SK-N-SH treated with all-trans-retinoic acid at 6 μM for 48 hours (cell line): ENCODE results near the gene DSCAM.

Experiments
- ATAC-seq: fragments of 200-7000 bp; cut with Tn5 transposase; 3 replicates; pipeline ENCODE4 v1.9.1; 2020; ENCODE audit warnings: mild to moderate bottlenecking, moderate library complexity
- ARNTL ChIP-seq: fragments of 450-650 bp; formaldehyde crosslinking; IDR thresholded peaks from 2 replicates; pipeline ENCODE4 v1.5.0; 2020; ENCODE audit warnings: low read depth, mild to moderate bottlenecking, moderate library complexity, borderline replicate concordance
- BACH2 ChIP-seq: fragments of 250-450 bp; sonication (Bioruptor Pico); IDR thresholded peaks from 2 replicates; pipeline ENCODE4 v1.9.0; 2021; ENCODE audit warnings: mild to moderate bottlenecking, borderline replicate concordance
- CREB5 ChIP-seq: fragments of 250-450 bp; sonication (Bioruptor Pico); IDR thresholded peaks from 2 replicates; pipeline ENCODE4 v1.5.1; 2020; ENCODE audit warnings: low read depth, mild to moderate bottlenecking, moderate library complexity
- CSDC2 ChIP-seq: fragments of 250-450 bp; sonication (Bioruptor Pico); IDR thresholded peaks from 2 replicates; pipeline ENCODE4 v1.5.0; 2020; ENCODE audit warnings: mild to moderate bottlenecking, moderate library complexity
- CSRNP3 ChIP-seq: fragments of 250-450 bp; sonication (Bioruptor Pico); IDR thresholded peaks from 2 replicates; pipeline ENCODE4 v1.5.1; 2021; ENCODE audit warnings: mild to moderate bottlenecking, moderate library complexity
- ESRRG ChIP-seq: fragments of 250-450 bp; sonication (Bioruptor Pico); IDR thresholded peaks from 2 replicates; pipeline ENCODE4 v1.6.1; 2021; ENCODE audit warnings: mild to moderate bottlenecking
- GLIS3 ChIP-seq: fragments of 250-450 bp; sonication (Bioruptor Pico); IDR thresholded peaks from 2 replicates; pipeline ENCODE4 v1.5.0; 2020; ENCODE audit warnings: mild to moderate bottlenecking, moderate library complexity
- ISL1 ChIP-seq: fragments of 250-450 bp; sonication (Bioruptor Pico); IDR thresholded peaks from 2 replicates; pipeline ENCODE4 v2.1.2; 2022; ENCODE audit warnings: mild to moderate bottlenecking, moderate library complexity
- OSR1 ChIP-seq: fragments of 250-450 bp; sonication (Bioruptor Pico); IDR thresholded peaks from 2 replicates; pipeline ENCODE4 v1.8.0; 2022; ENCODE audit warnings: moderate library complexity, mild to moderate bottlenecking, inconsistent platforms
- POU6F1 ChIP-seq: fragments of 250-450 bp; sonication (Bioruptor Pico); IDR thresholded peaks from 2 replicates; pipeline ENCODE4 v1.8.0; 2021; ENCODE audit warnings: low read depth, mild to moderate bottlenecking, moderate library complexity, borderline replicate concordance
- PPARA ChIP-seq: fragments of 250-450 bp; sonication (Bioruptor Pico); IDR thresholded peaks from 2 replicates; pipeline ENCODE4 v1.5.0; 2020; ENCODE audit warnings: mild to moderate bottlenecking, borderline replicate concordance
- RARB ChIP-seq: fragments of 250-450 bp; sonication (Bioruptor Pico); IDR thresholded peaks from 2 replicates; pipeline ENCODE4 v1.8.0; 2021; ENCODE audit warnings: mild to moderate bottlenecking, moderate library complexity
- SNAI2 ChIP-seq: fragments of 250-450 bp; sonication (Bioruptor Pico); IDR thresholded peaks from 2 replicates; pipeline ENCODE4 v1.5.0; 2020; ENCODE audit warnings: mild to moderate bottlenecking, moderate library complexity
- TCF4 ChIP-seq: fragments of 250-450 bp; sonication (Bioruptor Pico); IDR thresholded peaks from 2 replicates; pipeline ENCODE4 v1.8.0; 2021; ENCODE audit warnings: mild to moderate bottlenecking, moderate library complexity, borderline replicate concordance
- TOX ChIP-seq: fragments of 250-450 bp; sonication (Bioruptor Pico); IDR thresholded peaks from 2 replicates; pipeline ENCODE4 v1.8.0; 2021; ENCODE audit warnings: mild to moderate bottlenecking, moderate library complexity, borderline replicate concordance
- TSHZ2 ChIP-seq: fragments of 250-450 bp; sonication (Bioruptor Pico); IDR thresholded peaks from 2 replicates; pipeline ENCODE4 v1.5.0; 2020; ENCODE audit warnings: mild to moderate bottlenecking, moderate library complexity
- ZC3H10 ChIP-seq: fragments of 250-450 bp; sonication (Bioruptor Pico); IDR thresholded peaks from 2 replicates; pipeline ENCODE4 v1.5.1; 2021; ENCODE audit warnings: mild to moderate bottlenecking, moderate library complexity
- ZFP3 ChIP-seq: fragments of 250-450 bp; sonication (Bioruptor Pico); IDR thresholded peaks from 2 replicates; pipeline ENCODE4 v1.5.0; 2020; ENCODE audit warnings: mild to moderate bottlenecking, moderate library complexity
- ZNF565 ChIP-seq: fragments of 450-650 bp; formaldehyde crosslinking; conservative IDR thresholded peaks from 2 replicates; pipeline ENCODE4 v1.5.0; 2020; ENCODE audit warnings: low read depth, mild to moderate bottlenecking, moderate library complexity
- ZNF70 ChIP-seq: fragments of 450-650 bp; formaldehyde crosslinking; IDR thresholded peaks from 2 replicates; pipeline ENCODE4 v1.5.0; 2020; ENCODE audit warnings: mild to moderate bottlenecking, moderate library complexity
- ZNF8 ChIP-seq: fragments of 450-650 bp; formaldehyde crosslinking; IDR thresholded peaks from 2 replicates; pipeline ENCODE4 v1.5.0; 2020; ENCODE audit warnings: mild to moderate bottlenecking, moderate library complexity

The DSCAM gene

GRCh38 chr21:40731206-40731605, 115.8 kb downstream of the DSCAM start:
- no peak for TF ChIP-seq SNAI2 (CRISPR knock-in tag)
- no peak for TF ChIP-seq TOX (CRISPR knock-in tag)
- TF ChIP-seq POU6F1 (CRISPR knock-in tag) = no peak
- no peak for TF ChIP-seq ZNF70 (CRISPR knock-in tag)
- no peak for TF ChIP-seq CSDC2 (CRISPR knock-in tag)
- no peak for TF ChIP-seq TSHZ2 (CRISPR knock-in tag)
- no peak for TF ChIP-seq PPARA (CRISPR knock-in tag)
- TF ChIP-seq ARNTL (CRISPR knock-in tag) = no peak
- no peak for TF ChIP-seq CREB5 (CRISPR knock-in tag)
- no peak for TF ChIP-seq RARB (CRISPR knock-in tag)
- no peak for TF ChIP-seq ZFP3 (CRISPR knock-in tag)
- no peak for TF ChIP-seq CSRNP3 (CRISPR knock-in tag)
- TF ChIP-seq, all 23 proteins: peak for 0
- ATAC-seq = no peak

- no peak for ATAC-seq
- TF ChIP-seq CSDC2 (CRISPR knock-in tag) = no peak
- TF ChIP-seq ZC3H10 = no peak
- TF ChIP-seq ZNF70 (CRISPR knock-in tag) = no peak
- no peak for TF ChIP-seq TOX (CRISPR knock-in tag)
- no peak for TF ChIP-seq PPARA (CRISPR knock-in tag)
- TF ChIP-seq RARB (CRISPR knock-in tag) = no peak
- no peak for TF ChIP-seq TCF4 (CRISPR knock-in tag)
- TF ChIP-seq BACH2 (CRISPR knock-in tag) = no peak
- no peak for TF ChIP-seq ZNF8 (CRISPR knock-in tag)
- no peak for TF ChIP-seq CREB5 (CRISPR knock-in tag)
- no peak for TF ChIP-seq POU6F1 (CRISPR knock-in tag)
- TF ChIP-seq OSR1 (CRISPR knock-in tag) = no peak
- no peak for TF ChIP-seq SNAI2 (CRISPR knock-in tag)
- TF ChIP-seq ESRRG (CRISPR knock-in tag) = no peak
- TF ChIP-seq CSRNP3 (CRISPR knock-in tag) = no peak
- no peak for TF ChIP-seq ISL1 (CRISPR knock-in tag)
- TF ChIP-seq GLIS3 (CRISPR knock-in tag) = no peak
- TF ChIP-seq ZNF565 (CRISPR knock-in tag) = no peak
- no peak for TF ChIP-seq ARNTL (CRISPR knock-in tag)
Measured at GRCh38 chr21:40730426-40730800, 116.5 kb downstream of the DSCAM start.
